ENCODE measurements around the gene LMLN.
"Not testable (repeated sequence)": the region's sequence is repeated elsewhere in the genome, so short reads cannot be mapped to it uniquely, and the experiment has no call there.

Gene LMLN, protein sequence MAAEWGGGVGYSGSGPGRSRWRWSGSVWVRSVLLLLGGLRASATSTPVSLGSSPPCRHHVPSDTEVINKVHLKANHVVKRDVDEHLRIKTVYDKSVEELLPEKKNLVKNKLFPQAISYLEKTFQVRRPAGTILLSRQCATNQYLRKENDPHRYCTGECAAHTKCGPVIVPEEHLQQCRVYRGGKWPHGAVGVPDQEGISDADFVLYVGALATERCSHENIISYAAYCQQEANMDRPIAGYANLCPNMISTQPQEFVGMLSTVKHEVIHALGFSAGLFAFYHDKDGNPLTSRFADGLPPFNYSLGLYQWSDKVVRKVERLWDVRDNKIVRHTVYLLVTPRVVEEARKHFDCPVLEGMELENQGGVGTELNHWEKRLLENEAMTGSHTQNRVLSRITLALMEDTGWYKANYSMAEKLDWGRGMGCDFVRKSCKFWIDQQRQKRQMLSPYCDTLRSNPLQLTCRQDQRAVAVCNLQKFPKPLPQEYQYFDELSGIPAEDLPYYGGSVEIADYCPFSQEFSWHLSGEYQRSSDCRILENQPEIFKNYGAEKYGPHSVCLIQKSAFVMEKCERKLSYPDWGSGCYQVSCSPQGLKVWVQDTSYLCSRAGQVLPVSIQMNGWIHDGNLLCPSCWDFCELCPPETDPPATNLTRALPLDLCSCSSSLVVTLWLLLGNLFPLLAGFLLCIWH

DNA sequence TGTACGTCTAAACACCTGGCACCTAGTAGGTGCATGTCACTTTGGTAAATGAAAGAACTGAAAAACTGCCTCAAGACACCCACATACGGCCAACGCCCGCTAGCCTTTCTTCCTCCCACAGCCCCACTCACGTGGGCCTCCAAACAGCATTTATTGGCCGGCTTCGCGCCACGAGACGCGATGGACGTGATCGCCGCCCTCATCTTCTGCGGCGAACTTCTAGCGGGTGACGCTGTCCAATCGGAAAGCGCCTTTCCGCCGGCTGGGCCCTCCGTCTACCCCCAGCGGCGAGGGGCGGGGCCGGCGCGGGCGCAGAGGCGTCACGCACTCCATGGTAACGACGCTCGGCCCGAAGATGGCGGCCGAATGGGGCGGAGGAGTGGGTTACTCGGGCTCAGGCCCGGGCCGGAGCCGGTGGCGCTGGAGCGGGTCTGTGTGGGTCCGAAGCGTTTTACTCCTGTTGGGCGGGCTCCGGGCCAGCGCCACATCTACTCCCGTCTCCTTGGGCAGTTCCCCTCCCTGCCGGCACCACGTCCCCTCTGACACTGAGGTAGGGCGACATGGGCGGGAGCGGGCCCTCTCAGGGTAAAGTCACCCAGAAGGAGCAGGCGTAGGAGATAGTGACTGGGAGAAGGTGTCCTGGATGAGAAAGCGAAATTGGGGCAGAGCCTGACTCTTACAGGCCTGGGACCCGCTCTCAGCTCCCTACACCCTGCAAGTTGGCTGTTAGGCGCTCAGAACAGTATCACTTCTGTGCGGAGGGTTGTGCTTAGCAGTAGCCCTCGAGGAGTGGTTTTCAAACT lies at the start of gene LMLN:
Gene LMLN (plus strand): TSS at position 327 of the 803 bp plus-strand sequence. CDS start 29 bp downstream, at position 356.
- Mint-ChIP-seq H3K27ac (peak within 1 kb of the TSS; percentile 81), H3K9me3 (no peaks in the 10 kb centered on the region), H3K36me3 (peaks cover 27% of the 10 kb centered on the region), H3K4me3 (peak within 1 kb of the TSS; percentile 91), H3K4me1 (peaks cover 37% of the 10 kb centered on the region), H3K27me3 (no peaks in the 10 kb centered on the region)
- peak; percentile 100 for ATAC-seq

DNA sequence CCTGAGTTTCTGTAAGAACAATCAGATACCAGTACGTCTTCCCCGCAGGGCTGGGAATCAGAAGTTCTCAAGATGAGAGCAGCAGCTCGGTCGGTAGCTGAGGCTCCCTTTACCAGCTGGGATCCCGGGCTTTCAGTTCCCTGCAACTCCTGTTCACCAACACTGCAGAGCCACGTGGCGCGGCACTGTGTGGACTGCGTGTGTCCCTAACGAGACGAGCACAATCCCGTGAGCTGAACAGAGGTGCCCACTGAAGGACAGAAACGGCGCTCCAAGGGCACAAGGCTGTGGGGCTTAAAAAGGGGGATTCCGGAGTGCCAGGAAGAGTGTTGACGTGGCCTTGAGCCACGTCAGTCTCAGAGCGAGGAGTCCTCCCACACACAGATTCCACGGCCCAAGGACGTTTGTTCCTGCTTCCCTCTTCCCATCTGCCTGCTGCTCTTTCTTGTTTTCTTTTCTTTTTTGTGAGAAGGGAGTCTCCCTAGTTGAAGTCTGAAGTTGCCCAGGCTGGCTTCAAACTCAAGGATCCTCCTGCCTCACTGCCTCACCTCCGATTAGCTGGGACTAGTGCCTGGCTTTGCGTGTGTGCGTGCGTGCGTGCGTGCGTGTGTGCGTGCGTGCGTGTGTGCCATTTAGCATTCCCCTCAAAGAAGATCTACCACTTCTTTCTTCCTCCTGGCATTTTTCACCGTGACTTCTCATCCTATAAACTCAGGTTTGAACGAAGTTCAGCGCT lies 47.1 kb upstream of the LMLN start:
- peak overlapping the region; percentile 59 for H3K4me3 Mint-ChIP-seq
- H3K36me3 Mint-ChIP-seq: peaks cover 21% of the 10 kb centered on the region
- H3K27me3 Mint-ChIP-seq: no peaks in the 10 kb centered on the region
- no peaks in the 10 kb centered on the region for H3K4me1 Mint-ChIP-seq
- no peaks in the 10 kb centered on the region for H3K9me3 Mint-ChIP-seq
- H3K27ac Mint-ChIP-seq: no peak overlapping the region
- peak; percentile 31 for ATAC-seq

DNA sequence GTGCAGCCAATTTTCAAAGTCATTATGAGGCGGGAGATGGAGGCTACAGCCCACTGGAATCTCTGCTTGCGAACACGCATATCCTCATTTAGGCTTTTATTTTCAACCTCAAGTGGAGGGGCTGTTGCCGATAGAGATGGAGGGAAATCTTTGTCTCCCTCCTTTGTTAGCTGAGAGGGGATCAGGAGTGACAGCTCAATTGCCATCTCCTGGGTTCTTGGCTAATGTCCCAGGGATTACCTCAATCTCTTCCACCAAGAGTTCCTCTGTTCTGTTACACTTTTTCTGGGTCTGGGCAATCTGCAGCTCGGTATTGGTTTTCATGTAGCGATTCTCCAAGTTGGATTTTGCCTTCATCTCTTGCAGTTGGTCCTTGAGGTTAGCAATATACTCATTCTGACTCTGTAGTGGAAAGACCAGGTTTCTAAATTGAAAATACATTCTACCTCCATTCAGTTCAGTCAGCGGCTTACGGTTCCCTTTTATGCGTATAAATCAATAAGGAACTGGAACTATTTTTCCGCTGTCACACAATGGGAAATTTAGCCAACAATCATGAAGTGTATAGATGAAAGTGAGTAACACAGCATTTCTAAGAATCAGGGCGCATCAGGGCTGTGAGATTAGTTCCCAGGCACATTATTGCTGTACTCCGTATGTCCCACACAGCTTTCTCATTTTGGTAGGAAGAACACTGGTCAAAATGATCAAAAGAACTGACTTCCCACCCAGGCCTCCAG lies 46.2 kb upstream of the LMLN start:
- no peaks in the 10 kb centered on the region for H3K27me3 Mint-ChIP-seq
- H3K9me3 Mint-ChIP-seq: no peaks in the 10 kb centered on the region
- no peaks in the 10 kb centered on the region for H3K4me1 Mint-ChIP-seq
- H3K36me3 Mint-ChIP-seq: peaks cover 23% of the 10 kb centered on the region
- no peak overlapping the region for H3K27ac Mint-ChIP-seq
- H3K4me3 Mint-ChIP-seq: no peak overlapping the region
- ATAC-seq: no peak

DNA sequence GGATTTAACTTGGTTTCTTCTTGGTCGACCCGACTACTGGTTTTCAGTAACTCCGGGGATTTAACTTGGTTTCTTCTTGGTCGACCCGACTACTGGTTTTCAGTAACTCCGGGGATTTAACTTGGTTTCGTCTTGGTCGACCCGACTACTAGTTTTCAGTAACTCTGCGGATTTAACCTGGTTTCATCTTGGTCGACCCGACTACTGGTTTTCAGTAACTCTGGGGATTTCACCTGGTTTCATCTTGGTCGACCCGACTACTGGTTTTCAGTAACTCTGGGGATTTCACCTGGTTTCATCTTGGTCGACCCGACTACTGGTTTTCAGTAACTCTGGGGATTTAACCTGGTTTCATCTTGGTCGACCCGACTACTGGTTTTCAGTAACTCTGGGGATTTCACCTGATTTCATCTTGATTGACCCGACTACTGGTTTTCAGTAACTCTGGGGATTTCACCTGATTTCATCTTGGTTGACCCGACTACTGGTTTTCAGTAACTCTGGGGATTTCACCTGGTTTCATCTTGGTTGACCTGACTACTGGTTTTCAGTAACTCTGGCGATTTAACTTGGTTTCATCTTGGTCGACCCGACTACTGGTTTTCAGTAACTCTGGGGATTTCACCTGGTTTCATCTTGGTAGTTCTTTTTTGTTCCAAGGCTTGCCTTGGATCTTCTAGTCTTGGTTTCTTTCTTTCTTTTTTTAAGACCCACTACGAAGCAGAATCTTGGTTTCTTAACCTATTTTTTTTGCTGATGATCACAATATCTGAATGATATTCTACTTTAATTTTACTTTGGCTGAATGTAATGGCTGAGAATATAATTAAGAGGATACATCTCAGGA lies 38.4 kb upstream of the LMLN start:
- not testable (repeated sequence) for ATAC-seq, H3K27ac Mint-ChIP-seq, H3K9me3 Mint-ChIP-seq, H3K4me1 Mint-ChIP-seq, H3K27me3 Mint-ChIP-seq, H3K4me3 Mint-ChIP-seq
- peaks cover 42% of the 10 kb centered on the region for H3K36me3 Mint-ChIP-seq

DNA sequence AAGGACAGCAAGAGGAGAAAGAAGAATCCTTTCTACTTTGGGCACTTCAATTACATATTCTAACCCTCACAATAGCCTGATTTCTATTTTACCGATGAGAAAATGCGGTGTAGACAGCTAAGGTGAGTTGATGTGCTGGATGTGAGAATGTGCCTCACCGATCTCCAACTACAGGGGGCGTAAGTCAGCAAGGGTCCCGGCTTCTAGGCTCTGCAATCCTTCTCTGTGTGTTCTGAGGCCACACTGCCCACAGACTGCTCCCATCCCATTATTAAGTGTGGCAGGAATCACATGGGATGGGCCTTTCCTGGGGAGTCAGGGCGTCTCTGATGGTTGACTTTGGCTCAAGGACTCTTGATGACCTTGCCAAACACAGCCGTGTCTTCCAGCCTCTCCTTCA lies 33.6 kb upstream of the LMLN start:
- Mint-ChIP-seq H3K4me1 (no peaks in the 10 kb centered on the region), H3K27me3 (no peaks in the 10 kb centered on the region), H3K27ac (no peak overlapping the region), H3K36me3 (peaks cover 79% of the 10 kb centered on the region), H3K9me3 (peaks cover 3% of the 10 kb centered on the region), H3K4me3 (no peak overlapping the region)
- no peak for ATAC-seq

DNA sequence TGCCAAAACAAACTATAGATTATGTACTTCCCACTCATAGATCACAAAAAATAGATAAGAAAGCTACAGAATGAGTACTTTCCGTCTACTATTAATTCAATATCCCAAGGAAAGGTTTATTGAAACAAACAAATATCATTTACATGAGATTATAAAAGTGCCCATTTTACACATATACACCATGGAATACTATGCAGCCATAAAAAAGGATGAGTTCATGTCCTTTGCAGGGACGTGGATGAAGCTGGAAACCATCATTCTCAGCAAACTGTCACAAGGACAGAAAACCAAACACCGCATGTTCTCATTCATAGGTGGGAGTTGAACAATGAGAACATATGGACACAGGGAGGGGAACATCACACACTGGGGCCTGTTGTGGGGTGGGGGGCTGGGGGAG lies 32.4 kb upstream of the LMLN start:
- not testable (repeated sequence) for H3K4me3 Mint-ChIP-seq, H3K9me3 Mint-ChIP-seq, H3K27me3 Mint-ChIP-seq, H3K27ac Mint-ChIP-seq, ATAC-seq, H3K4me1 Mint-ChIP-seq
- peaks cover 73% of the 10 kb centered on the region for H3K36me3 Mint-ChIP-seq

DNA sequence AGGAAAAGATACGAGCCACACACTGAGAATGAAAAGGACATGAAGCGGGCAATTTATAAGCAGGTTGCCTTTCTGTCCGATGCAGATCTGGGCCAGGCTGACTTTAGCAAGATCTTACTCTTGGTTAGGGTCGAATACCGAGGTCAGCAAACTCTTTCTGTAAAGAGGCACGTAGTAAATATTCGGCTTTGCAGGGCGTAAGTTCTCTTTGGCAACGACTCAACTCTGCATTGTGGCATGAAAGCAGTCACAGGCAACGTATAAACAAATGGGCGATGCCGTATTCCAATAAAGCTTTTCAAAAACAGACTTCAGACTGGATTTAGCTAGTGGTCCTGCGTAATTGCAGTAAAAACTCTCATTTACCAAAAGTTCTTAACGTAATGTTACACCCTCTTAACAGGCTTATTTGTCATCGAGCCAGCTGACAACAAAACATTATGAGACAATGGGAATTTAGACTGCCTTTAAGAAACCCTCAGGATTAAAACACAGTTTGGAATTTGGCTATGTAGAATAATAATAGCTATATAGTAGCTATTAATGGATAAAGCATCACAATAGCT lies 23.1 kb upstream of the LMLN start:
- Mint-ChIP-seq H3K4me1 (peaks cover 12% of the 10 kb centered on the region), H3K9me3 (no peaks in the 10 kb centered on the region), H3K27me3 (no peaks in the 10 kb centered on the region), H3K27ac (no peak overlapping the region), H3K4me3 (no peak overlapping the region), H3K36me3 (peaks cover 15% of the 10 kb centered on the region)
- ATAC-seq: no peak

DNA sequence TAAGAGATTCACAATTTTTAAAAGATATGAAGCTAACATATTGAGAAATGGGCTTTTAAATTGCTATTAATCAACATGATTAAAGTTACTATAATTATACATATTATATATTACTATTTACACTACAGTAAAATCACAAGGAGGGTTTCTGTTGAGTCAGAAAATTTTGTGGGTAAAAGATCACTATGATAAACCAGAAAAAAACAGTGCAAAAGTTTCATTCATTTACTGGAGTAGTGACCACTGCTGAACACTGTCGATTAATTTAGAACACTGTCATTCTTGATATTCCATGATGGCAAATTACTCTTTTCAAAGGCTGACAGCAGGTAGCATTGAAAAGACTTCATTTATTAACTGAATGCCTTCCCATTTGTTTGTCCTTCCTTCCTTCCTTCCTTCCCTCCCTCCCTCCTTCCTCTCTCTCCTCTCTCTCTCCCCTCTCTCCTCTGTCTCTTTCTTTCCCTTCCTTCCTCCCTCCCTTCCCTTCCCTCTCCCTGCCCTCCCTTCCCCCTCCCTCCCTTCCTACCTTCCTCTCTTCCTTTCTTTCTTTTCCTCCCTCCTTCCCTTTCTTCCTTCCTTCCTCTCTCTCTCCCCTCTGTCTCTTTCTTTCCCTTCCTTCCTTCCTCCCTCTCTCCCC lies 19.2 kb upstream of the LMLN start:
- H3K4me1 Mint-ChIP-seq: peaks cover 6% of the 10 kb centered on the region
- H3K27ac Mint-ChIP-seq: no peak overlapping the region
- ATAC-seq: no peak
- H3K4me3 Mint-ChIP-seq: no peak overlapping the region
- no peaks in the 10 kb centered on the region for H3K27me3 Mint-ChIP-seq
- H3K9me3 Mint-ChIP-seq: no peaks in the 10 kb centered on the region
- H3K36me3 Mint-ChIP-seq: peaks cover 21% of the 10 kb centered on the region

DNA sequence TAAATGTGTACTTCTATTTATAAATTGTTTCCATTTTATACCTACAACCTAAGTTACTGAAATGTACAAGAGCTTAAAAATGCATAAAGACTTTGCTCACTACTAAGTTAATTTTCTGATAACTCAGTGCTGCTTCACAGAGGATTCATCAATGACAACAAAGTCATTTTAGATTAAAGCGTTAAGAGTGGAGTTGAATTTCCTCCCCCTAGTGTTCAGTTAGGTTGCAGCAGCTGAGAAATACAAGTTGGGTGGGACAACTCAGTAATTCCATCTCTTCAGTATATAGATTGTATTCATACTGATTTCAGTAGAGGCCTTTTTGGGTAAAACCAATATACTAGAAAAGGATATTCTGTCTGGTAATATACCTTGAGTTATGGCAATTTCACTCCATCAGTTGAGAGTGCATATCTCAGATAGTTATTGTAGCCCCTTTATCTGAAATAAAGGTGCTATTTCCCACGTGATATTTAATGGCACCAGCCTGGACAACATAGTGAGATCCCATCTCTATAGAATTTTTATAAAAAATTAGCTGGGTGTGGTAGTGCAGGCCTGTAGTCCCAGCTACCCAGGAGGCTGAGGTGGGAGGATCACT lies 17.0 kb upstream of the LMLN start:
- no peak overlapping the region for H3K27ac Mint-ChIP-seq
- H3K9me3 Mint-ChIP-seq: no peaks in the 10 kb centered on the region
- peaks cover 6% of the 10 kb centered on the region for H3K4me1 Mint-ChIP-seq
- H3K36me3 Mint-ChIP-seq: peaks cover 16% of the 10 kb centered on the region
- no peak for ATAC-seq
- no peaks in the 10 kb centered on the region for H3K27me3 Mint-ChIP-seq
- no peak overlapping the region for H3K4me3 Mint-ChIP-seq

DNA sequence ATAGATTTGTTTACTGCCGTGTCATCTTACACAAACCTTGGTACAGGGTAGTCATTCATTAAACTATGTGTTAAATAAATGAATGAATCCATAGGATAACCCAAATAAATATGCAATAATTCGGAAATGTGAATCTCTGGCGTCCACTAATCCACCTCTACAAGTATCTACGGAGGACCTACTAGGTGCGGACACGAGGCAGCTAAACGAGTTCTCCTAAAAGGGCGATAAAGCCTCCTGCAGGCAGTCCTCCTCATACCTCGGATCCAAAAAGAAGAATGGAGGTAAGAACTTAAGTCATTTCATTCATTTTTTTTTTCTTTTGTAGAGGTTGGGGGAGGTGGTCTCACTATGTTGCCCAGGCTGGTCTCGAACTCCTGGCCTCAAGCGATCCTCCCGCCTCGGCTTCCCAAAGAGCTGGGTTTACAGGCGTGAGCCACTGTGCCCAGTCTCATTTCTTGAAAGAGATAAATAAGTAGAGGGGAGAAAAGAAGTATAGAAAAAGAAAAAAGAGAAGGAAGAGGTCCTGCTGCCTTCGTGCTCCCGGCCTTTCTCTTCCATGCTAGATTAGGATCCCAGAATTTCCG lies 10.7 kb upstream of the LMLN start:
- H3K4me3 Mint-ChIP-seq: peak overlapping the region; percentile 100
- H3K36me3 Mint-ChIP-seq: peaks cover 38% of the 10 kb centered on the region
- H3K4me1 Mint-ChIP-seq: peaks cover 50% of the 10 kb centered on the region
- no peak for ATAC-seq
- H3K27ac Mint-ChIP-seq: peak overlapping the region; percentile 99
- H3K27me3 Mint-ChIP-seq: no peaks in the 10 kb centered on the region
- H3K9me3 Mint-ChIP-seq: no peaks in the 10 kb centered on the region

DNA sequence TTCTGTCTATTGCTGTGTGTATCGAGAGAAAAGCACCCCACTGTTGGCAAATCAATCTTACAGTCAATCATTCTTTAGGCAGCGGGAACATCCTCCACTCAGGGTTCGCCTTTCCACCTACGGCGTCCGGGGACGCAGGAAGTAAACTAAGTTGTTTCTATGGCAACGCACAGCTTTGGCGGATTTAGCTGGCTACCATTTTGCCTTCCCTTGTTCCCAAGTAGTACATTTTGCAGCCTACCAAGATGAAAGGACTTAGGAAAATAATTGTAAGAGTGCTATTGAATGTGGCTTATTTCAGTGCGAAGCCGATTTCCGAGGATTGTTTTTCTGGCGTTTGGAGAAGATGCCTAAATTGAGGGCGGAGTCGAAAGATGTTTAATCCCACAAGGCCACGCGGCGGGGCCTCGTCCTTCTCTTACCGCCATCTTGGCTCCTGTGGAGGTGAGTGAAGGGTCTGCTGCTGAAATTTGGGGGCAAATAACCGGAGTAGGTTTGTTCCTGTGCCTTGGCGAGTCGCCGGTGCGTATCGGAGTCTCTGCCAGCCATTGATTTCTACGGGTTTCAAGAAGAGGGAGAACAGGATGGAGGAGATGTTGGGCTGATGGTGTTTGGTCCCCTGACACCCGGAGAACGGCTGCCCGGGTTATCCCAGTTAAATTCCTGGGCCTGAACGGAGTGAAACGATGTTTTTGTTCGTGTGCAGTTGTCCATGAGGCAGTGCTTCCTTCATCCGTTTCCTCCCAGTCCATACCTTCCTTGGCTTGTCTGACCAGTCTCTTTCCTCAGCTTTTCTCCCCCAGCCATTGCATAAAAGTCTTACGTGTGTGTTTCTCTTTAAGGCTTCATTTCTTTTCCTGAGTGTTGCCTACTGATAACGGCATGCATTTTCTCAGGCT lies 10.0 kb upstream of the LMLN start, which contains the start of gene RPL35A:
Gene RPL35A (plus strand): TSS at position 413 of the 899 bp plus-strand sequence. CDS start 778 bp downstream, outside the sequence.
- no peaks in the 10 kb centered on the region for H3K9me3 Mint-ChIP-seq
- H3K4me1 Mint-ChIP-seq: peaks cover 56% of the 10 kb centered on the region
- H3K27me3 Mint-ChIP-seq: no peaks in the 10 kb centered on the region
- peak; percentile 92 for ATAC-seq
- H3K4me3 Mint-ChIP-seq: peak within 1 kb of the TSS; percentile 100
- peaks cover 45% of the 10 kb centered on the region for H3K36me3 Mint-ChIP-seq
- H3K27ac Mint-ChIP-seq: peak within 1 kb of the TSS; percentile 99
